Activated naive CD4-positive, alpha-beta T cell treated with anti-CD3 and anti-CD28 coated beads for 36 hours (primary cell): ENCODE measurements around the gene PLB1. TPM values are rescaled to one million over a fixed set of nuclear protein-coding genes. Genes with fewer than 3 reads are reported as not detected.

Experiments used
- CTCF ChIA-PET: fragments of 350-600 bp; sonication (Branson Sonifier 250); formaldehyde crosslinking; loops from one replicate; lab custom pipeline; 2021; ENCODE audit warnings: antibody characterized with exemption; lab: Charles Lee
- DNase-seq: peaks from one replicate; pipeline ENCODE4 v3.0.0-alpha.2; 2020
- H3K27ac Mint-ChIP-seq: one replicate; pipeline ENCODE4 v1.8.0; 2021; ENCODE audit warnings: mild to moderate bottlenecking, mixed read lengths
- H3K27me3 Mint-ChIP-seq: one replicate; pipeline ENCODE4 v1.8.0; 2021; ENCODE audit warnings: low read depth, mixed read lengths
- H3K36me3 Mint-ChIP-seq: one replicate; pipeline ENCODE4 v1.8.0; 2021; ENCODE audit warnings: low read depth, mixed read lengths
- H3K4me1 Mint-ChIP-seq: one replicate; pipeline ENCODE4 v1.8.0; 2021; ENCODE audit warnings: low read depth, mixed read lengths
- H3K4me3 Mint-ChIP-seq: one replicate; pipeline ENCODE4 v1.8.0; 2021; ENCODE audit warnings: mild to moderate bottlenecking, moderate library complexity, mixed read lengths
- H3K9me3 Mint-ChIP-seq: one replicate; pipeline ENCODE4 v1.8.0; 2021; ENCODE audit warnings: mixed read lengths
- intact Hi-C: fragments of 100-400 bp; cut with micrococcal nuclease; formaldehyde crosslinking; loops from one replicate; pipeline ENCODE4 v1.15.1; 2023
- total RNA-seq, 2 experiments: library from RNA; stranded (reverse); gene quantifications; one replicate each; pipeline ENCODE4 v1.2.3, GENCODE V29; 2021

The PLB1 gene
- total RNA-seq, 2 experiments from 2014 or later, result 1.3 to 1.6 TPM

GRCh38 chr2:28650266-28650584 lies 154.4 kb downstream of the PLB1 start:
- intact Hi-C loops, result no loop called here
- no peak overlapping the region for H3K4me3 Mint-ChIP-seq
- H3K4me1 Mint-ChIP-seq, result peaks cover 25% of the 10 kb centered on the region
- no peaks in the 10 kb centered on the region for H3K27me3 Mint-ChIP-seq
- no peak for DNase-seq
- no peaks in the 10 kb centered on the region for H3K36me3 Mint-ChIP-seq
- CTCF ChIA-PET, result no interaction called here
- H3K9me3 Mint-ChIP-seq, result no peaks in the 10 kb centered on the region
- no peak overlapping the region for H3K27ac Mint-ChIP-seq

DNA sequence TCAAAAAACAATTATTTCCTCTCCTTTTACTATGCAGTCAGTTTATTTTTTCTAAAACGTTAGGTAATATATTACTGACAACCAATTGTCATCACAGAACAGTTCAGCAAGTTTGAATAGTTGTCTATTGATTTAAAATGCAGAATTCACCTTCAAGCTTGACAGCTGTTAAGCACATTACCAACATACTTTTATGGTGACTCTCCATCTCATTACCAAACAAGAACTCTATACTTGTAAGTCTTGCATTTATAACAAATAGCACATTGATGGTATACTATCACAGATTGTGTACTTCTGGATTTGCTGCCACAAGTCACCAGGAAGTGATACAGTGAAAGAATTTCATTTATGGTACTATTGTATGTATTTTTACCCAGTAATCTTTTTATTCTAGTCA lies 156.4 kb downstream of the PLB1 start:
- Mint-ChIP-seq H3K27ac (no peak overlapping the region), H3K36me3 (no peaks in the 10 kb centered on the region), H3K4me3 (no peak overlapping the region), H3K27me3 (no peaks in the 10 kb centered on the region), H3K9me3 (no peaks in the 10 kb centered on the region), H3K4me1 (peaks cover 38% of the 10 kb centered on the region)
- CTCF ChIA-PET, result no interaction called here
- DNase-seq, result no peak
- intact Hi-C loops, result no loop called here

GRCh38 chr2:28653892-28654662 lies 158.2 kb downstream of the PLB1 start:
- H3K27ac Mint-ChIP-seq, result no peak overlapping the region
- intact Hi-C loops, result no loop called here
- no peaks in the 10 kb centered on the region for H3K27me3 Mint-ChIP-seq
- H3K9me3 Mint-ChIP-seq, result peaks cover 2% of the 10 kb centered on the region
- H3K4me1 Mint-ChIP-seq, result peaks cover 40% of the 10 kb centered on the region
- no peak for DNase-seq
- CTCF ChIA-PET, result interaction anchor here (1.5 kb wide), 1 partner anchor 60 kb away, joined by 5 read pairs; no protein-coding TSS in a partner anchor
- H3K36me3 Mint-ChIP-seq, result no peaks in the 10 kb centered on the region
- no peak overlapping the region for H3K4me3 Mint-ChIP-seq

DNA sequence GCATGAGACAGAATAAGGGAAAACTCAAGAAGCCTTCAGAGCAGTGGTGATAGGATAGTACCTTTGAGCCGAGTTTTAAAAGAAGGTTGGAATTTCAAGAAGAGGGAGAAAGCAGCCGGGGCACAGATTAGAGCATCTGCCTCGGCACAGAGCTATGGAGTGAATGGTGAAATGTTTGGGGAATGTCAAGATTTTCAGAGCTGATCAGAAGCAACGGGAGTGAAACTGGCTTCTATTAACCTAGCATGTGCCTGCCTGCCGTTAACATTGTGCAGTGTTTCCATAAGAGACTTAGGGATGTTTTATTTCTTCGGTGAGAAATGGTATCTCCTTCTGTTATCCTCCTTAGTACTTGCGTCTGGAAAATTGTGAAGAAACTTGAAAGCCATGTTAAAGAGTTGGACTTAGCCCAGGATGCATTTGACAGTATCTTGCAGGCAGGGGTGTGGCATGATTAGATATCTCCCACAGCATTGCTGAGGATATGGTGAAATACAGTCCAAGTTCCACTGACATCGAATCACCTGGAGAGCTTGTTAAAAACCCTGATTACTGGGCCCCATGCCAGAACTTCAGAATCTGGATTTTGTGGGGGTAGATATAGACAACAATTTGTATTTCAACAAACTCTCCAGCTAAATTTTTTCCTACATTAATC lies 158.9 kb downstream of the PLB1 start:
- Mint-ChIP-seq H3K27me3 (no peaks in the 10 kb centered on the region), H3K36me3 (no peaks in the 10 kb centered on the region), H3K9me3 (peaks cover 2% of the 10 kb centered on the region), H3K27ac (no peak overlapping the region), H3K4me1 (peaks cover 33% of the 10 kb centered on the region), H3K4me3 (no peak overlapping the region)
- DNase-seq, result no peak
- CTCF ChIA-PET, result interaction anchor here (1.5 kb wide), 1 partner anchor 60 kb away, joined by 5 read pairs; no protein-coding TSS in a partner anchor
- intact Hi-C loops, result no loop called here

GRCh38 chr2:28656937-28657615 lies 161.2 kb downstream of the PLB1 start:
- Mint-ChIP-seq H3K4me1 (peaks cover 27% of the 10 kb centered on the region), H3K36me3 (no peaks in the 10 kb centered on the region), H3K9me3 (peaks cover 2% of the 10 kb centered on the region), H3K4me3 (no peak overlapping the region), H3K27ac (peak overlapping the region; percentile 17), H3K27me3 (no peaks in the 10 kb centered on the region)
- intact Hi-C loops, result loop anchor here (1.0 to 2.0 kb wide), 2 partner anchors 24 to 32 kb away; no protein-coding TSS in a partner anchor
- CTCF ChIA-PET, result no interaction called here
- peak; percentile 65 for DNase-seq

- Mint-ChIP-seq H3K27ac (no peak overlapping the region), H3K27me3 (no peaks in the 10 kb centered on the region), H3K4me1 (peaks cover 27% of the 10 kb centered on the region), H3K4me3 (no peak overlapping the region), H3K36me3 (no peaks in the 10 kb centered on the region), H3K9me3 (peaks cover 2% of the 10 kb centered on the region)
- intact Hi-C loops, result no loop called here
- no peak for DNase-seq
- CTCF ChIA-PET, result no interaction called here
Observed at GRCh38 chr2:28658369-28658768, 162.5 kb downstream of the PLB1 start.

GRCh38 chr2:28659127-28659526 lies 163.3 kb downstream of the PLB1 start:
- H3K27ac Mint-ChIP-seq, result no peak overlapping the region
- no peak overlapping the region for H3K4me3 Mint-ChIP-seq
- H3K27me3 Mint-ChIP-seq, result no peaks in the 10 kb centered on the region
- no peaks in the 10 kb centered on the region for H3K36me3 Mint-ChIP-seq
- CTCF ChIA-PET, result no interaction called here
- intact Hi-C loops, result no loop called here
- H3K9me3 Mint-ChIP-seq, result peaks cover 2% of the 10 kb centered on the region
- H3K4me1 Mint-ChIP-seq, result peaks cover 27% of the 10 kb centered on the region
- no peak for DNase-seq

DNA sequence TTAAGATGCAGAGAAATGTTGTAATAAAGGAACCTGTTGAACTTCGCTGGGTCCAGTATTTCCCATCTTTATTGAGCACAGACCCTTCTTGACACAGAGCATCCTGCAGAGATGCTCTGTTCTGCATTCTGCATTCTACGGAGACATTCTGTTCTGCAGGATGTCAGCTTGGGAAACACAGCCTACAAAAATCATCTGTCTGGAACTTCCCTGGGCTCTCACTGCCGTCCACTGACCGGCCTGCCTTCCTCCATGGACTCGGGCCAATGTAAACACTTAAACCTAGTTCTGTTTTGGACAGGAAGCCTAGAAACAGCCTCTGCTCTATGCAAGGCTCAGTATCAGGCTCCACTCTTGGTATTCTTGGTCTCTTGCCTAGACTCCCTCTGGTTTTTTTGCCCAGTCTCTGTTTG lies 165.7 kb downstream of the PLB1 start:
- no peak for DNase-seq
- Mint-ChIP-seq H3K27ac (no peak overlapping the region), H3K4me1 (peaks cover 18% of the 10 kb centered on the region), H3K27me3 (no peaks in the 10 kb centered on the region), H3K4me3 (no peak overlapping the region), H3K9me3 (peaks cover 2% of the 10 kb centered on the region), H3K36me3 (no peaks in the 10 kb centered on the region)
- intact Hi-C loops, result no loop called here
- CTCF ChIA-PET, result interaction anchor here (1.3 kb wide), 1 partner anchor 94 kb away, joined by 3 read pairs; no protein-coding TSS in a partner anchor

DNA sequence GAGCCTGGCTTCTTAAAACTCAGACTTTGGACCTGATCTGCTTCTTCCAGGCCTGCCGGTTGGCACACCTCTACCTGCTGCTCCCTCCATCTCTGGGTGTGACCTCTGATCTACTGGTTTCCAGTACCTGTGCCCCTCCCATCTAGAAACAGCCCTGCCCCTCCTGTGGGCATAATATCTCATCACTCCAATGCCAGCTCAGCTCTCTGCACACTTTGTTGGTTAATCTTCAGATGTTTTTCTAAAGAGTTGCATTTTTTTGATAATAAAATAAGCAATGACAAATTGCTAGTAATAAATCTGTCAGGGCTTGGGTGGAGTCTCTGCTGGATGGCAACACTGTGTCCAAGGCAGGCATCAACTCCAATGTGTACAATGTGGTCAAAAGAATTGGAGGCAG lies 166.2 kb downstream of the PLB1 start:
- Mint-ChIP-seq H3K9me3 (peaks cover 2% of the 10 kb centered on the region), H3K36me3 (no peaks in the 10 kb centered on the region), H3K4me3 (no peak overlapping the region), H3K27me3 (no peaks in the 10 kb centered on the region), H3K27ac (no peak overlapping the region), H3K4me1 (peaks cover 13% of the 10 kb centered on the region)
- CTCF ChIA-PET, result interaction anchor here (1.3 to 1.4 kb wide), 2 partner anchors 68 to 94 kb away, joined by 3 to 4 read pairs; no protein-coding TSS in a partner anchor
- no peak for DNase-seq
- intact Hi-C loops, result no loop called here

DNA sequence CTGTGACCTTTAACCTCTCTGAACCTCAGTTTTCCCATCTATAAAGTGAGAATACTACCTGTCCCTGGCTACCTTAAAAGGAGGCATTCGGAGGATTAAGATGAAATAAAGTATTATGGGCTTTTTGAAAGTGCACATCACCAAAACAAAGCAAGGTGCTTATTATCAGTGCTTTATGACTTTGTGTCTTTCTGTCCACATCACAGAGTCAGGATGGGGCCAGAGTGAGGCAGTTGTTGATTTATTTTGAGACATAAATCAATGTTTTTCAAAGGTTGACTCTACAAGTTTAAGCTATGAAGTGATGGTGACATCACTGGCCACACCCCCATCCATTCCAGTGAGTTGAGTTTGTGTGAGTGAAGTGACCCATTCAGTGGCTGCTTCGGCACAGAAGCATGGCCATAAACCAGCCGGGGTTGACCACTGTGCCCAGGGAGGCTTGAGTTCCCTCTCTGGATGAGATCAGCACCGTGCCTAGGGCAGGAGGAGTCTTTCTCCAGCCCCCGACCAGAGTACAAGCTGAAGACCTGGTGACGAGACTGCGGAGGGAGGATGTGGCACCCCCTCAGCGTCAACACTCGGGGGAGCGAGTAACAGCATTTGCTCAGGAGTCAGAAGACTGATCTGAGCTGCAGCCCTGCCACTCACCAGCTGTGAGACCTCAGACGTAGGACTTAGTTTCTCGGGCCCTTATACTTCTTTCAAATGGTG lies 166.8 kb downstream of the PLB1 start:
- Mint-ChIP-seq H3K4me3 (no peak overlapping the region), H3K4me1 (peaks cover 8% of the 10 kb centered on the region), H3K36me3 (no peaks in the 10 kb centered on the region), H3K9me3 (peaks cover 2% of the 10 kb centered on the region), H3K27me3 (no peaks in the 10 kb centered on the region), H3K27ac (no peak overlapping the region)
- intact Hi-C loops, result no loop called here
- DNase-seq, result no peak
- CTCF ChIA-PET, result interaction anchor here (1.4 kb wide), 1 partner anchor 68 kb away, joined by 4 read pairs; no protein-coding TSS in a partner anchor

GRCh38 chr2:28663359-28663758 lies 167.5 kb downstream of the PLB1 start:
- Mint-ChIP-seq H3K4me3 (no peak overlapping the region), H3K9me3 (peaks cover under 1% of the 10 kb centered on the region), H3K36me3 (no peaks in the 10 kb centered on the region), H3K27me3 (no peaks in the 10 kb centered on the region), H3K27ac (no peak overlapping the region), H3K4me1 (peaks cover 2% of the 10 kb centered on the region)
- intact Hi-C loops, result no loop called here
- CTCF ChIA-PET, result interaction anchor here (1.0 to 1.4 kb wide), 2 partner anchors 69 kb away, joined by 3 to 4 read pairs; no protein-coding TSS in a partner anchor
- no peak for DNase-seq
